ENCODE data around the gene GRIK5. TPM values are rescaled to one million over a fixed set of nuclear protein-coding genes. Genes with fewer than 3 reads are reported as not detected.

The GRIK5 gene
- total RNA-seq, 2 donors from 2014 or later = 2.1 to 5.9 TPM

DNA sequence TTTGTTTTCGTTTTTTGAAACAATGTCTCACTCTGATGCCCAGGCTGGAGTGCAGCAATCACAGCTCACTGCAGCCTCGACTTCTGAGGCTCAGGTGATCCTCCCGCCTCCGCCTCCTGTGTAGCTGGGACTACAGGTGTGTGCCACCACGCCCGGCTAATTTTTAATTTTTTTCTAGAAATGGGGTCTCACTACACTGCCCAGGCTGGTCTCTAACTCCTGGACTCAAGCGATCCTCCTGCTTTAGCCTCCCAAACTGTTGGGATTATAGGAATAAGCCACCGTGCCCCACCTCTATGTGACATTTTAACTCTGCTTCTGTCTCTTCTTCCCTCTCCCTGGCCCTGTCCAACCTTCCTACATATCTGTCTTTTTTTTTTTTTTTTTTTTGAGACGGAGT, 81.1 kb downstream of the GRIK5 start:
- H3K27ac ChIP-seq = no peak overlapping the region
- intact Hi-C loops (cut with DNase I) = no loop called here
- H3K4me1 ChIP-seq = peaks cover 6% of the 10 kb centered on the region
- TF ChIP-seq, protein P1, sequence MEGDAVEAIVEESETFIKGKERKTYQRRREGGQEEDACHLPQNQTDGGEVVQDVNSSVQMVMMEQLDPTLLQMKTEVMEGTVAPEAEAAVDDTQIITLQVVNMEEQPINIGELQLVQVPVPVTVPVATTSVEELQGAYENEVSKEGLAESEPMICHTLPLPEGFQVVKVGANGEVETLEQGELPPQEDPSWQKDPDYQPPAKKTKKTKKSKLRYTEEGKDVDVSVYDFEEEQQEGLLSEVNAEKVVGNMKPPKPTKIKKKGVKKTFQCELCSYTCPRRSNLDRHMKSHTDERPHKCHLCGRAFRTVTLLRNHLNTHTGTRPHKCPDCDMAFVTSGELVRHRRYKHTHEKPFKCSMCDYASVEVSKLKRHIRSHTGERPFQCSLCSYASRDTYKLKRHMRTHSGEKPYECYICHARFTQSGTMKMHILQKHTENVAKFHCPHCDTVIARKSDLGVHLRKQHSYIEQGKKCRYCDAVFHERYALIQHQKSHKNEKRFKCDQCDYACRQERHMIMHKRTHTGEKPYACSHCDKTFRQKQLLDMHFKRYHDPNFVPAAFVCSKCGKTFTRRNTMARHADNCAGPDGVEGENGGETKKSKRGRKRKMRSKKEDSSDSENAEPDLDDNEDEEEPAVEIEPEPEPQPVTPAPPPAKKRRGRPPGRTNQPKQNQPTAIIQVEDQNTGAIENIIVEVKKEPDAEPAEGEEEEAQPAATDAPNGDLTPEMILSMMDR (IDR thresholded peaks at IDR 0.05) = no peak
- TF ChIP-seq POLR2A (IDR thresholded peaks at IDR 0.05) = no peak
- no peaks in the 10 kb centered on the region for H3K9me3 ChIP-seq
- no peaks in the 10 kb centered on the region for H3K36me3 ChIP-seq (replicated peaks in 1 of 2; ENCODE audit: insufficient read depth in 1 of 2, low read depth in 2 of 2)
- DNase-seq = no peak
- H3K27me3 ChIP-seq = peaks cover 0 to 5% of the 10 kb centered on the region in 2 donors
- WGBS, 2 donors = 77 to 79% methylated on average over 9 of the region's 9 CpGs
- no peak overlapping the region for H3K4me3 ChIP-seq
- no peak for ATAC-seq

DNA sequence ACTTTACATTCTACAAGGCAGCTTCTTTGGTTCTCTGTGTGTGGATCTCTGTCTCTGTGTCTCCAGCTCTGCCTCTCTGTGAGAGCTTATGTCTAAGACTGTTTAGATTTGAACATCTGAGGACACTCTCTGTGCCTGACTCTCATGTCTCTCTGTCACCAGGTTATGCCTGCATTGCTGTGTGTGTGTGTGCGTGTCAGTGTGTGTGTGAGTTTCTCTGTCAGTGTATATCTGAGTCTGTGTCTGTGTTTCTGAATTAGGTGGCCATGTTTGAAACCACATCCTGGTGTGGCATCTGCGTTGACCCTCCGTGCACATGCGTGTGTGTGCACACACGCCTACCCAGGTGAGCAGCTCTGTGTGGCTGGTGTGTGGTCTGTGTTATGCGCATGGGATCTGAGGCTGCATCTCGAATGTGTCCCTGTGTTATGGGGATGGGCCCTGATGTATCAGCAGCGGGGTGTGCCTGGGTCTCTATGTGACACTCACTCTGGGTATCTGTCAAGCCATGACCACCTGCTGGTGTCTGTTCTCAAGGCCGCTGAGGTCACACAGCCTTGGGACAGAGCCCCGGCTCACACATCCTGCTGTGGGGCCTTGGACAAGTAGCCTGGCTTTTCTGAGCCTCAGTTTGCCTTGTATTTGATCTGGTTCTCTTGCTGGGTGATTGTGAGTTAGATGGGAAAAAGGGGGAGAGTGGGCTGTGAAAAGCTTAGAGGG, 82.7 kb downstream of the GRIK5 start:
- intact Hi-C loops (cut with DNase I) = no loop called here
- Histone ChIP-seq H3K36me3 (replicated peaks in 1 of 2; ENCODE audit: insufficient read depth in 1 of 2, low read depth in 2 of 2) (no peaks in the 10 kb centered on the region), H3K27ac (no peak overlapping the region), H3K9me3 (no peaks in the 10 kb centered on the region), H3K4me1 (no peaks in the 10 kb centered on the region), H3K27me3 (no peaks in the 10 kb centered on the region), H3K4me3 (no peak overlapping the region)
- DNase-seq (no peak), ATAC-seq (no peak)
- 53 to 70% methylated on average over 3 to 10 of the region's 10 CpGs for WGBS, 2 donors
- no peak for TF ChIP-seq POLR2A (IDR thresholded peaks at IDR 0.05)
- TF ChIP-seq, protein P1 (IDR thresholded peaks at IDR 0.05) = no peak

DNA sequence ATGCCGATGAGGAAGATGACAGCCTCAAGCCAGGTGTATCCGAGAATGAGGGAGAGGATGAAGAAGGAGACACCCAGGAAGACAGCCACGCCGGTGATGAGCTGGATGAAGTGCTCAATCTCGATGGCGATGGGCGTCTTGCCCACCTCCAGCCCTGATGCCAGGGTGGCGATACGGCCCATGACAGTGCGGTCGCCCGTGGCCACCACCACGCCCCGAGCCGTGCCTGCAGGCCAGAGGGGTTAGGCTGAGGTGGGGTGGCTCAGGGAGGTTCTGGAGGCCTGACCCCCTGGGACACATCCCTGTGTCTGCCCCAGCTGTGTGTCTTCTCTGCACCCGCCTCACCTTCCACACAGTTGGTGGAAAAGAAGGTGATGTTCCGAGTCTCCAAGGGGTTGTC, 85.0 kb downstream of the GRIK5 start:
- ATAC-seq (no peak), DNase-seq (no peak)
- H3K4me1 ChIP-seq = no peaks in the 10 kb centered on the region
- no peaks in the 10 kb centered on the region for H3K27me3 ChIP-seq
- TF ChIP-seq, protein P1 (IDR thresholded peaks at IDR 0.05) = no peak
- TF ChIP-seq POLR2A (IDR thresholded peaks at IDR 0.05) = no peak
- H3K9me3 ChIP-seq = no peaks in the 10 kb centered on the region
- intact Hi-C loops (cut with DNase I) = no loop called here
- 80% methylated on average over 8 to 17 of the region's 17 CpGs for WGBS, 2 donors
- H3K27ac ChIP-seq = no peak overlapping the region
- H3K4me3 ChIP-seq = no peak overlapping the region
- H3K36me3 ChIP-seq (replicated peaks in 1 of 2; ENCODE audit: insufficient read depth in 1 of 2, low read depth in 2 of 2) = no peaks in the 10 kb centered on the region

DNA sequence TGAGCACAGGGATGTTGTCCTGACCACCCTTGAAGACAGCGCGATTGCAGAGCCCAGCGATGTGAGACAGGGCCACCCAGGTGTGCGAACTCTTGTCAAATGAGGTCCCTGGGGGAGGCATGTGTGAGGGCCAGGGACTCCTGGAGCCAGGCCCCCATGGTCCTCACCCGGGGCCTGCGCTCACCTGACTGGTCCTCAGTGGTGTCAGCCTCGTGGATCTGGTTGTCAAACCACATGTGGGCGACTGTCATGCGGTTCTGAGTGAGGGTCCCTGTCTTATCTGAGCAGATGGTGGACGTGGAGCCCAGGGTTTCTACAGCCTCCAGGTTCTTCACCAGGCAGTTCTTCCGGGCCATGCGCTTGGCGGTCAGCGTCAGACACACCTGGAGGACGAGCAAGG, 88.3 kb downstream of the GRIK5 start:
- Histone ChIP-seq H3K27me3 (no peaks in the 10 kb centered on the region), H3K4me3 (no peak overlapping the region), H3K9me3 (no peaks in the 10 kb centered on the region), H3K36me3 (replicated peaks in 1 of 2; ENCODE audit: insufficient read depth in 1 of 2, low read depth in 2 of 2) (no peaks in the 10 kb centered on the region), H3K4me1 (no peaks in the 10 kb centered on the region), H3K27ac (no peak overlapping the region)
- DNase-seq (no peak), ATAC-seq (no peak)
- intact Hi-C loops (cut with DNase I) = no loop called here
- TF ChIP-seq, protein P1 (IDR thresholded peaks at IDR 0.05) = no peak
- no peak for TF ChIP-seq POLR2A (IDR thresholded peaks at IDR 0.05)
- WGBS, 2 donors = 79 to 93% methylated on average over 4 to 15 of the region's 15 CpGs

DNA sequence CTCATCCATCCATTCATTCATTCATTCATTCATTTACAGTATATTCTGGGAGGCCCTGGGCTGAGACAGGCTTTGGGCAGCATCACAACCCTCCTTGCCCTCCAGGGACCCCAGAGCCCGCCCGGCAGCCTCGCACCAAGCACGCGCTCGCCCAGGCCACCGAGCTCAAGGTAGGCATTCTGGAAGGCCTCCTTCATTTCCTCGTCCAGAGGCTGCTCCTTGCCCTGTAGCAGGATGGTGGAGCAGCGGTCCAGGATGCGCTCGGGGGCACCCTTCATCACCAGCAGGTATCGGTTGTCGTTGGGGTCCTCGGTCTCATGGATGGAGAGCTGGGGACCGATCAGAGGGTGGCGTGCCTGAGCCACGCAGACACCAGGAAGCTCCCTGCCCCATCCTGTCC, 91.5 kb downstream of the GRIK5 start:
- no peaks in the 10 kb centered on the region for H3K27me3 ChIP-seq
- H3K4me3 ChIP-seq = no peak overlapping the region
- intact Hi-C loops (cut with DNase I) = no loop called here
- TF ChIP-seq, protein P1 (IDR thresholded peaks at IDR 0.05) = no peak
- no peak for TF ChIP-seq POLR2A (IDR thresholded peaks at IDR 0.05)
- WGBS, 2 donors = 79 to 80% methylated on average over 13 to 16 of the region's 17 CpGs
- no peaks in the 10 kb centered on the region for H3K36me3 ChIP-seq (replicated peaks in 1 of 2; ENCODE audit: insufficient read depth in 1 of 2, low read depth in 2 of 2)
- no peak overlapping the region for H3K27ac ChIP-seq
- no peaks in the 10 kb centered on the region for H3K4me1 ChIP-seq
- H3K9me3 ChIP-seq = no peaks in the 10 kb centered on the region
- DNase-seq (no peak), ATAC-seq (no peak)
